DND-41 (cell line): Measurements from ENCODE around the gene KRTAP10-5.

ENCODE experiments used
- ATAC-seq: fragments of 200-7000 bp; cut with Tn5 transposase; 3 replicates; pipeline ENCODE4 v1.9.1; 2021; ENCODE audit warnings: low read depth; ENCODE audit not compliant: insufficient read depth
- DNase-seq: peaks from one replicate; pipeline ENCODE4 v3.0.0-alpha.2; 2020
- H2AFZ ChIP-seq: 2 replicates; pipeline ENCODE4 v1.6.0; 2012; ENCODE audit warnings: low read depth, low read length
- H3K27ac ChIP-seq: 2 replicates; pipeline ENCODE4 v1.5.1; 2012; ENCODE audit warnings: low read length, inconsistent platforms
- H3K27me3 ChIP-seq: fragments of 200-600 bp; sonication (generic); 2 replicates; pipeline ENCODE4 v1.6.0; 2012; ENCODE audit warnings: low read length, mild to moderate bottlenecking, inconsistent platforms; ENCODE audit not compliant: insufficient read depth, poor library complexity
- H3K36me3 ChIP-seq: 2 replicates; pipeline ENCODE4 v1.5.1; 2012; ENCODE audit warnings: low read length, inconsistent platforms; ENCODE audit not compliant: insufficient read depth
- H3K4me1 ChIP-seq: 2 replicates; pipeline ENCODE4 v1.5.1; 2012; ENCODE audit warnings: mild to moderate bottlenecking, low read length; ENCODE audit not compliant: insufficient read depth
- H3K4me2 ChIP-seq: 2 replicates; pipeline ENCODE4 v1.6.0; 2012; ENCODE audit warnings: mild to moderate bottlenecking, moderate library complexity, low read length, inconsistent platforms; ENCODE audit not compliant: insufficient read depth
- H3K4me3 ChIP-seq, 2 experiments: fragments of 200-600 bp in 1 of 2; shearing (Covaris generic) in 1 of 2; 2 replicates each; pipeline ENCODE4 v1.5.1; 2012 to 2016; ENCODE audit warnings: inconsistent platforms in 2 of 2, low read length in 2 of 2, mild to moderate bottlenecking in 2 of 2, low read depth in 1 of 2, moderate library complexity in 1 of 2
- H3K79me2 ChIP-seq: 2 replicates; pipeline ENCODE4 v1.6.0; 2012; ENCODE audit warnings: low read length, inconsistent platforms; ENCODE audit not compliant: insufficient read depth
- H3K9ac ChIP-seq: 2 replicates; pipeline ENCODE4 v1.6.0; 2012; ENCODE audit warnings: low read depth, mild to moderate bottlenecking, inconsistent platforms, low read length, moderate library complexity
- H3K9me3 ChIP-seq: 2 replicates; pipeline ENCODE4 v1.5.1; 2012; ENCODE audit warnings: low read length, moderate library complexity, mild to moderate bottlenecking, inconsistent platforms; ENCODE audit not compliant: insufficient read depth, severe bottlenecking
- H4K20me1 ChIP-seq: 2 replicates; pipeline ENCODE4 v1.6.0; 2012; ENCODE audit warnings: low read length; ENCODE audit not compliant: insufficient read depth
- EZH2 ChIP-seq: IDR thresholded peaks from 3 replicates; pipeline ENCODE4 v1.6.1; 2012; ENCODE audit warnings: borderline replicate concordance, low read depth, mild to moderate bottlenecking, moderate library complexity, low read length, inconsistent platforms; ENCODE audit not compliant: severe bottlenecking
- TF ChIP-seq, protein P1 (sequence below): IDR thresholded peaks from 2 replicates; pipeline ENCODE4 v1.5.1; 2012; ENCODE audit warnings: borderline replicate concordance, low read length, moderate library complexity, mild to moderate bottlenecking; ENCODE audit not compliant: poor library complexity, severe bottlenecking; ENCODE audit errors: extremely low read depth

KRTAP10-5 gene

DNA sequence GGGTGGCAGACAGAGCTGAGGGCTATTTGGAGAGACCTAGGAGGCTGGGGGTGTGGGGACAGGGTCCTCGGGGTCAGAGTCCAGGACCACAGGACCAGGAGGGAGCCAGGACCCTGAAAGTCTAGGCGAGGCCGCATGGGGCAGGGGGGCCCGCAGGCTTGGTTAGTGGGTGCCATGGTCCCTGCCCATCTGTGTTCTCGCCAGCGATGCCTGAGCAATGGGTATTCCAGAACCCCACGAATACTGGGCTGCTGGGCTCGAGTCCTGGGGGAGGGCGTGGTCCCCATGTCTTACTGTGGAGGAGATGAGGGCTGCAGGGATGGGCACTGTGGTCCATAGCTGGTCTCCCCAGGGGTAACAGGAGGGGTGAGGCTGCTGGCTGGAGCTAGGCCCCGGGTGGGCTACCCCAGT is 9.9 kb upstream of the KRTAP10-5 start:
- no peak overlapping the region for H3K27ac ChIP-seq
- H3K4me2 ChIP-seq, result no peak overlapping the region
- no peak for DNase-seq
- TF ChIP-seq, protein P1, sequence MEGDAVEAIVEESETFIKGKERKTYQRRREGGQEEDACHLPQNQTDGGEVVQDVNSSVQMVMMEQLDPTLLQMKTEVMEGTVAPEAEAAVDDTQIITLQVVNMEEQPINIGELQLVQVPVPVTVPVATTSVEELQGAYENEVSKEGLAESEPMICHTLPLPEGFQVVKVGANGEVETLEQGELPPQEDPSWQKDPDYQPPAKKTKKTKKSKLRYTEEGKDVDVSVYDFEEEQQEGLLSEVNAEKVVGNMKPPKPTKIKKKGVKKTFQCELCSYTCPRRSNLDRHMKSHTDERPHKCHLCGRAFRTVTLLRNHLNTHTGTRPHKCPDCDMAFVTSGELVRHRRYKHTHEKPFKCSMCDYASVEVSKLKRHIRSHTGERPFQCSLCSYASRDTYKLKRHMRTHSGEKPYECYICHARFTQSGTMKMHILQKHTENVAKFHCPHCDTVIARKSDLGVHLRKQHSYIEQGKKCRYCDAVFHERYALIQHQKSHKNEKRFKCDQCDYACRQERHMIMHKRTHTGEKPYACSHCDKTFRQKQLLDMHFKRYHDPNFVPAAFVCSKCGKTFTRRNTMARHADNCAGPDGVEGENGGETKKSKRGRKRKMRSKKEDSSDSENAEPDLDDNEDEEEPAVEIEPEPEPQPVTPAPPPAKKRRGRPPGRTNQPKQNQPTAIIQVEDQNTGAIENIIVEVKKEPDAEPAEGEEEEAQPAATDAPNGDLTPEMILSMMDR, result no peak
- no peak for TF ChIP-seq EZH2
- H4K20me1 ChIP-seq, result no peaks in the 10 kb centered on the region
- H3K4me1 ChIP-seq, result no peaks in the 10 kb centered on the region
- H3K36me3 ChIP-seq, result no peaks in the 10 kb centered on the region
- H3K79me2 ChIP-seq, result no peaks in the 10 kb centered on the region
- ATAC-seq, result no peak
- H3K4me3 ChIP-seq, result no peak overlapping the region
- H2AFZ ChIP-seq, result no peak overlapping the region
- H3K9ac ChIP-seq, result no peak overlapping the region
- H3K9me3 ChIP-seq, result no peaks in the 10 kb centered on the region
- H3K27me3 ChIP-seq, result peaks cover 6% of the 10 kb centered on the region

DNA sequence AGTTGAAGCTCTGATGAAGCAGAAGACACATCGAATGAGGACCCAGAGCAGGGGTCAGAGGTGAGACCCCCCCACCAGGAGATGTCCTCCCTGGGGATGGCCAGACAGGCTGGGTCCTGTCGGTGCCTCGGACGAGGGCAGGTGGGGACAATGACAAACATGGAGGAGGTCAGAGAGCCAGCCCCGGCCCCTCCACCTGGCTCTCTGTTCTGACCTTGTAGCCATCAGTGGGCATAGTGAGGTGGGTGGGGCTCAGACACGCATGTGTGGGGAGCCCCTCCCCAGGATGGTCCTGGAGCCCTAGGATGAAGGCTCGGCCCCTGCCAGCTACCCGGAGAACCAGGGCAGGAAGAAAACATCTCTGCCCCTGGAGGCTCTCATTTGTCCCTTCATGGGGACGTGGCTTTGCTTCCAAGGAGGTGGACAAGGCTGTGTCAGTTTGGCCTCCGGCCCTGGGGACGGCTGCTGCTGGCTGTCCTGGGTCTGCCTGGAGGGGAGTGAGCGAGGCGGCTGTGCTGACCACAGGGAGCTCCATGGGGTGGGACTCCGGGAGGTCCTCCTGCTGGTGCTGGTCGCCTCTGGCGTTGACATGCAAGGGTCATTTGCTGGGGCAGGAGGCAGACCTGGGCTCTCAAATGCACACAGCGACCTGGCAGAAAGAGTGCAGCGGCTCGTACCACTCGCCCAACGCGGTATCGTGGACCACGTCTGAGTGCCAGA is 9.3 kb upstream of the KRTAP10-5 start:
- ATAC-seq, result no peak
- no peaks in the 10 kb centered on the region for H3K36me3 ChIP-seq
- H2AFZ ChIP-seq, result no peak overlapping the region
- no peaks in the 10 kb centered on the region for H4K20me1 ChIP-seq
- no peak overlapping the region for H3K27ac ChIP-seq
- TF ChIP-seq EZH2, result no peak
- TF ChIP-seq, protein P1, result no peak
- no peaks in the 10 kb centered on the region for H3K9me3 ChIP-seq
- H3K27me3 ChIP-seq, result peaks cover 7% of the 10 kb centered on the region
- no peaks in the 10 kb centered on the region for H3K4me1 ChIP-seq
- no peak overlapping the region for H3K4me3 ChIP-seq
- no peak overlapping the region for H3K9ac ChIP-seq
- H3K4me2 ChIP-seq, result no peak overlapping the region
- DNase-seq, result no peak
- no peaks in the 10 kb centered on the region for H3K79me2 ChIP-seq

DNA sequence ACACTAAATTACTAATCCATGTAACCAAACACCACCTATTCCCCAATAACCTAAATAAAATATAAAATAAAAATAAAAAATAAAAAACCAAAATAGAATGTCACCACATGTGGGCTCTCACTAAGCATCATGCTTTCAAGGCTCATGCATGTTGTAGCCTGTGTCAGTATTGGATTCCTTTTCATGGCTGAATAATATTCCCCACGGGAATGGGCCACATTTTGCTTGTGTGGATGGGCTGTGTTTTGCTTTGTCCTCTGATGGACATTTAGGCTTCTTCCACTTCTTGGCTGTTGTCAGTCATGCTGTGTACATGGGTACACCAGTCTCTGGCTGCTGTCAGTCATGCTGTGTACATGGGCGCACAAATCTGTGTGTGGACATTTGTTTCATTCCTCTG is 8.7 kb upstream of the KRTAP10-5 start:
- Histone ChIP-seq H3K9me3 (no peaks in the 10 kb centered on the region), H3K27me3 (peaks cover 7% of the 10 kb centered on the region), H3K79me2 (no peaks in the 10 kb centered on the region), H4K20me1 (no peaks in the 10 kb centered on the region), H3K27ac (no peak overlapping the region), H3K4me3 (no peak overlapping the region), H3K4me2 (no peak overlapping the region), H3K9ac (no peak overlapping the region), H2AFZ (no peak overlapping the region), H3K4me1 (no peaks in the 10 kb centered on the region), H3K36me3 (no peaks in the 10 kb centered on the region)
- ATAC-seq (no peak), DNase-seq (no peak)
- no peak for TF ChIP-seq EZH2
- TF ChIP-seq, protein P1, result no peak

DNA sequence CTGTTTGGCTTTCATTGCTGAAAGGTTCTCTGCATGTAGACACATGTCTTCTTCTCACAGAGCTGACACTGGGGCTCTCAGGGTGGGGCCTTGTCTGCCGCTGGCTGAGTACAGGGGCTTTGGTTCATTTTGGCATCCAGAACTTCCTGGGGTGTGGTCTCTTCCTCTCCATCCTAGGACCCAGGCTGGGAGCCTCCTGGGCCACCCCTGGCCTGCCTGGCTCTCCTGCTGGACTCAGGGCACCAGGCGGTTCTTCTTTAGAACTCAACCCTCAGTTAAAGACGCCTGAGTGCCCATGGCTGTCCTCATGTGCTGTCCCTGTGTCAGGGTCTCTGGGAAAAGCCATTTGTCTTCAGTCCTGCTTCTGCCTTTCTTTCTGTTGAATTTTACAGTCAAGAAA is 5.5 kb upstream of the KRTAP10-5 start:
- Histone ChIP-seq H3K9ac (no peak overlapping the region), H3K36me3 (no peaks in the 10 kb centered on the region), H3K79me2 (no peaks in the 10 kb centered on the region), H3K27ac (no peak overlapping the region), H3K9me3 (peaks cover 8% of the 10 kb centered on the region), H2AFZ (no peak overlapping the region), H3K4me1 (no peaks in the 10 kb centered on the region), H3K4me2 (no peak overlapping the region), H4K20me1 (no peaks in the 10 kb centered on the region), H3K27me3 (peaks cover 7% of the 10 kb centered on the region), H3K4me3 (no peak overlapping the region)
- no peak for DNase-seq
- TF ChIP-seq EZH2, result no peak
- TF ChIP-seq, protein P1, result no peak
- no peak for ATAC-seq
